Measurements from ENCODE around the gene RASAL1. TPM values are rescaled to one million over a fixed set of nuclear protein-coding genes. Genes with fewer than 3 reads are reported as not detected.

RASAL1 gene
- polyA plus RNA-seq, 3 donors = not detected

DNA sequence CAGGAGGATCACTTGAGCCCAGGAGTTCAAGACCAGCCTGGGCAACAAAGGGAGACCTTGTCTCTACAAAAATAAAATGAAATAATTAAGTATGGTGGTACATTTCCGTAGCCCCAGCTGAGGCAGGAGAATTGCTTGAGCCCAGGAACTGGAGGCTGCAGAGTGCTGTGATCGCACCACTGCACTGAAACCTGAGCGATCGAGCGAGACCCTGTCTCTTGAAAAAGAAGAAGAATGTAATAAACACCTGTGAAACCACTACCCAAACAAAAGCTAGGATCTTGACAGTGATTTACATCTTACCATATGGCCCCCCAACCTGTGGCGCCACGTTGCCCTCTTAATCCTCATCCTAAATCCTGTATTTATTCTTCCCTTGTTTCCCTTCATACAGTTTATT is 84.8 kb downstream of the RASAL1 start:
- H3K4me3 Mint-ChIP-seq = no peak overlapping the region
- H3K36me3 Mint-ChIP-seq = no peaks in the 10 kb centered on the region

DNA sequence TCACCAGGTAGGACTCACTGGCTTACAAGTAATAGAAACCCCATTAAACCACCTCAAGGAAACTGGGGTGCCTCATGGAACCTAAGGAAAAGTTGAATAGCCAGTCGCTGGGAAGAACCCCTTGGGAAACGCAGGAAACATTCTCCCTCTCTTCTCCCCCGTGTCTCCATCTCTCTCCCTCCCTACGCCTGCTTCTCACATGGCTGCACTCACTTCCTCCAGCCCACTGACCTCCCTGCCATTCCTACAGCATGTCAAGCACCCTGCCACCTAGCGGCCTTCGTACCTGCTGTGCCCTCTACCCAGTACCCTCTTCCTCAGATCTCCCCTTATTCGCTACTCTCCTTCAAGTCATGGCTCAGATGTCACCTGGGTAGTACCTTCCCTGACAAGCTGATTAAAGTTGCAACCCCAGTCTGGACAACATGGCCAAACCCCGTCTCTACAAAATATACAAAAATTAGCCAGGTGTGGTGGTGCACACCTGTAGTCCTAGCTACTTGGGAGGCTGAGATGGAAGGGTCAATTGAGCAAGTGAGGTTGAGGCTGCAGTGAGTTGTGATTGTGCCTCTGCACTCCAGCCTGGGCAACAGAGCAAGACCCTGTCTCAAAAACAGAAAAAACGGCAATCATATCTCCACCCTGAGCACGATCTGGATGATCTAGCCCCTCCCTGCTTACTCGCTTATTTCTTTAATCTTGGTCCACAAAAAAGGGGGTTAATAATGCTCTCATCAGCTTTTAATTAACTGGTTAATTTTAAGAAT is 85.4 kb downstream of the RASAL1 start:
- H3K36me3 Mint-ChIP-seq = no peaks in the 10 kb centered on the region
- no peak overlapping the region for H3K27ac Mint-ChIP-seq
- TF ChIP-seq, protein P1, sequence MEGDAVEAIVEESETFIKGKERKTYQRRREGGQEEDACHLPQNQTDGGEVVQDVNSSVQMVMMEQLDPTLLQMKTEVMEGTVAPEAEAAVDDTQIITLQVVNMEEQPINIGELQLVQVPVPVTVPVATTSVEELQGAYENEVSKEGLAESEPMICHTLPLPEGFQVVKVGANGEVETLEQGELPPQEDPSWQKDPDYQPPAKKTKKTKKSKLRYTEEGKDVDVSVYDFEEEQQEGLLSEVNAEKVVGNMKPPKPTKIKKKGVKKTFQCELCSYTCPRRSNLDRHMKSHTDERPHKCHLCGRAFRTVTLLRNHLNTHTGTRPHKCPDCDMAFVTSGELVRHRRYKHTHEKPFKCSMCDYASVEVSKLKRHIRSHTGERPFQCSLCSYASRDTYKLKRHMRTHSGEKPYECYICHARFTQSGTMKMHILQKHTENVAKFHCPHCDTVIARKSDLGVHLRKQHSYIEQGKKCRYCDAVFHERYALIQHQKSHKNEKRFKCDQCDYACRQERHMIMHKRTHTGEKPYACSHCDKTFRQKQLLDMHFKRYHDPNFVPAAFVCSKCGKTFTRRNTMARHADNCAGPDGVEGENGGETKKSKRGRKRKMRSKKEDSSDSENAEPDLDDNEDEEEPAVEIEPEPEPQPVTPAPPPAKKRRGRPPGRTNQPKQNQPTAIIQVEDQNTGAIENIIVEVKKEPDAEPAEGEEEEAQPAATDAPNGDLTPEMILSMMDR (IDR thresholded peaks at IDR 0.05) = no peak
- Histone ChIP-seq H3K4me3 (replicated peaks in 1 of 3; ENCODE audit: low read depth in 2 of 3, low read length in 3 of 3) (no peak overlapping the region), H3K4me2 (replicated peaks; ENCODE audit: extremely low read depth, low read length, poor library complexity, severe bottlenecking) (no peak overlapping the region), H4K20me1 (ENCODE audit: insufficient read depth, low read length) (no peaks in the 10 kb centered on the region), H2AFZ (ENCODE audit: insufficient read depth, low read depth, low read length, poor library complexity, severe bottlenecking) (no peak overlapping the region), H3K9me3 (replicated peaks in 1 of 2; ENCODE audit: control insufficient read depth in 1 of 2, insufficient read depth in 1 of 2, low read length in 2 of 2) (no peaks in the 10 kb centered on the region), H3K9ac (ENCODE audit: insufficient read depth, low read length, poor library complexity, severe bottlenecking) (no peak overlapping the region), H3K79me2 (ENCODE audit: insufficient read depth, low read length) (no peaks in the 10 kb centered on the region), H3K4me1 (ENCODE audit: control insufficient read depth in 1 of 2, insufficient read depth in 2 of 2, low read length in 2 of 2) (no peaks in the 10 kb centered on the region), H3K27me3 (ENCODE audit: control insufficient read depth in 2 of 2, insufficient read depth in 2 of 2, low read length in 2 of 2) (peaks cover 11 to 12% of the 10 kb centered on the region in 2 donors), H3K36me3 (replicated peaks in 1 of 2; ENCODE audit: control insufficient read depth in 1 of 2, insufficient read depth in 2 of 2, low read length in 2 of 2) (no peaks in the 10 kb centered on the region), H3K27ac (ENCODE audit: low read depth in 1 of 2, low read length in 2 of 2) (no peak overlapping the region)
- WGBS (ENCODE audit: insufficient coverage) = 53% methylated on average over 7 of the region's 11 CpGs
- H3K4me1 Mint-ChIP-seq = peaks cover 7% of the 10 kb centered on the region
- H3K9me3 Mint-ChIP-seq = peaks cover 0 to 2% (median 0%) of the 10 kb centered on the region in 7 donors
- intact Hi-C loops (cut with micrococcal nuclease) = loop anchor here (2.0 to 5.0 kb wide), 3 partner anchors 102 to 125 kb away; no protein-coding TSS in a partner anchor
- peaks cover 9 to 42% (median 28%) of the 10 kb centered on the region in 3 donors for H3K27me3 Mint-ChIP-seq (ENCODE audit: low read depth in 3 of 3)
- peak overlapping the region in 1 of 2 donors; percentile 12 for H3K4me3 Mint-ChIP-seq
- DNase-seq = no peak

More for the DNA sequence above, 84.8 kb downstream of the RASAL1 start:
- Histone ChIP-seq H3K4me1 (ENCODE audit: control insufficient read depth in 1 of 2, insufficient read depth in 2 of 2, low read length in 2 of 2) (no peaks in the 10 kb centered on the region), H2AFZ (ENCODE audit: insufficient read depth, low read depth, low read length, poor library complexity, severe bottlenecking) (no peak overlapping the region), H3K9me3 (replicated peaks in 1 of 2; ENCODE audit: control insufficient read depth in 1 of 2, insufficient read depth in 1 of 2, low read length in 2 of 2) (no peaks in the 10 kb centered on the region), H3K79me2 (ENCODE audit: insufficient read depth, low read length) (no peaks in the 10 kb centered on the region), H3K27ac (ENCODE audit: low read depth in 1 of 2, low read length in 2 of 2) (no peak overlapping the region), H3K4me2 (replicated peaks; ENCODE audit: extremely low read depth, low read length, poor library complexity, severe bottlenecking) (no peak overlapping the region), H3K36me3 (replicated peaks in 1 of 2; ENCODE audit: control insufficient read depth in 1 of 2, insufficient read depth in 2 of 2, low read length in 2 of 2) (no peaks in the 10 kb centered on the region), H3K9ac (ENCODE audit: insufficient read depth, low read length, poor library complexity, severe bottlenecking) (no peak overlapping the region), H4K20me1 (ENCODE audit: insufficient read depth, low read length) (no peaks in the 10 kb centered on the region), H3K27me3 (ENCODE audit: control insufficient read depth in 2 of 2, insufficient read depth in 2 of 2, low read length in 2 of 2) (peaks cover 18% of the 10 kb centered on the region in 2 donors), H3K4me3 (replicated peaks in 1 of 3; ENCODE audit: low read depth in 2 of 3, low read length in 3 of 3) (no peak overlapping the region)
- Mint-ChIP-seq H3K27ac (no peak overlapping the region), H3K9me3 (peaks cover 0 to 2% (median 0%) of the 10 kb centered on the region in 7 donors), H3K4me1 (peaks cover 7% of the 10 kb centered on the region), H3K27me3 (ENCODE audit: low read depth in 3 of 3) (peaks cover 15 to 44% (median 31%) of the 10 kb centered on the region in 3 donors)
- intact Hi-C loops (cut with micrococcal nuclease) = no loop called here
- DNase-seq = no peak
- TF ChIP-seq, protein P1 (IDR thresholded peaks at IDR 0.05) = no peak
- WGBS (ENCODE audit: insufficient coverage) = 100% methylated on average over 5 of the region's 7 CpGs

Small RNAs within 50 kb of the gene (small RNA-seq; reads per million reads assigned to genes)
- gene MIR7106 (ENCODE audit: insufficient read length, low read depth) (not detected), gene RF00019 (ENCODE audit: insufficient read length, low read depth) (not detected)

Other genes with a start within 250 kb of the RASAL1 start
- gene OAS1, start 228.8 kb downstream of the RASAL1 start, polyA plus RNA-seq = 100 to 1,000 TPM; 111 to 237 (median 237) TPM
- gene OAS3, start 197.3 kb downstream of the RASAL1 start, polyA plus RNA-seq = 10 to 100 TPM; 22.0 to 54.3 (median 41.9) TPM
- 10 to 100 TPM; 27.7 to 55.9 (median 40.1) TPM for gene OAS2, start 157.2 kb downstream of the RASAL1 start, polyA plus RNA-seq
- under 1 TPM in 2 of 3 donors, not detected in 1; 0.04 TPM for gene DTX1, start 79.0 kb downstream of the RASAL1 start, polyA plus RNA-seq
- under 1 TPM in 1 of 3 donors, not detected in 2; 0.14 TPM for gene CFAP73, start 14.0 kb upstream of the RASAL1 start, polyA plus RNA-seq
- 10 to 100 TPM in 2 of 3 donors, 1 to 10 TPM in 1; 7.9 to 32.2 (median 13.6) TPM for gene DDX54, start 49.7 kb upstream of the RASAL1 start, polyA plus RNA-seq
- gene RITA1, start 50.0 kb upstream of the RASAL1 start, polyA plus RNA-seq = 10 to 100 TPM in 2 of 3 donors, 1 to 10 TPM in 1; 4.9 to 17.6 (median 16.4) TPM
- 100 to 1,000 TPM in 1 of 3 donors, 10 to 100 TPM in 2; 20.4 to 110 (median 34.9) TPM for gene TPCN1, start 85.7 kb upstream of the RASAL1 start, polyA plus RNA-seq
- gene SLC8B1, start 199.3 kb upstream of the RASAL1 start, polyA plus RNA-seq = 10 to 100 TPM; 21.6 to 46.0 (median 32.4) TPM
- 10 to 100 TPM in 1 of 3 donors, 1 to 10 TPM in 2; 8.5 to 12.4 (median 8.8) TPM for gene PLBD2, start 222.8 kb upstream of the RASAL1 start, polyA plus RNA-seq